GM10248 (cell line): ENCODE measurements around the gene S1PR5.

Experiments used
- CTCF ChIA-PET: fragments of 300-600 bp; sonication (Branson Sonifier 250); formaldehyde crosslinking; extraction: SDS; loops from one replicate; lab custom pipeline; 2021; ENCODE audit warnings: antibody characterized with exemption; lab: Yijun Ruan, JAX
- POLR2A ChIA-PET: fragments of 350-650 bp; sonication (Branson Sonifier 250); formaldehyde crosslinking; extraction: SDS; loops from one replicate; lab custom pipeline; 2020; ENCODE audit warnings: antibody characterized with exemption; lab: Yijun Ruan, JAX
- DNase-seq: peaks from one replicate; pipeline ENCODE4 v3.0.0; 2012; ENCODE audit errors: extremely low spot score
- CTCF ChIP-seq: IDR thresholded peaks from 2 replicates; pipeline ENCODE4 v1.5.1; 2012; ENCODE audit warnings: mild to moderate bottlenecking, low read depth; ENCODE audit errors: extremely low read depth, missing control alignments, control extremely low read depth

Gene S1PR5

GRCh38 chr19:10517760-10518443, 655 bp upstream of the S1PR5 start:
- ChIA-PET CTCF (interaction anchor here (0.8 to 3.6 kb wide), 5 partner anchors 13 to 114 kb away, joined by 3 to 12 read pairs (median 4); partner anchors contain the start of gene CDC37), POLR2A (interaction anchor here (0.5 kb wide), 1 partner anchor 18 kb away, joined by 5 read pairs; no protein-coding TSS in a partner anchor)
- no peak for DNase-seq
- no peak for TF ChIP-seq CTCF

- no peak for DNase-seq
- TF ChIP-seq CTCF = no peak
- CTCF ChIA-PET = interaction anchor here (1.2 to 3.6 kb wide), 4 partner anchors 25 to 113 kb away, joined by 3 to 12 read pairs (median 4); partner anchors contain the start of gene CDC37
- POLR2A ChIA-PET = no interaction called here
Observed at GRCh38 chr19:10516671-10517286, 468 bp downstream of the S1PR5 start.

GRCh38 chr19:10516064-10516385, 1.2 kb downstream of the S1PR5 start:
- ChIA-PET POLR2A (no interaction called here), CTCF (interaction anchor here (3.6 kb wide), 1 partner anchor 26 kb away, joined by 12 read pairs; no protein-coding TSS in a partner anchor)
- TF ChIP-seq CTCF = no peak
- no peak for DNase-seq

- ChIA-PET POLR2A (no interaction called here), CTCF (no interaction called here)
- DNase-seq = no peak
- TF ChIP-seq CTCF = no peak
Observed at GRCh38 chr19:10514211-10515145, 2.8 kb downstream of the S1PR5 start.

GRCh38 chr19:10513223-10513622, 4.0 kb downstream of the S1PR5 start:
- no peak for DNase-seq
- CTCF ChIA-PET = interaction anchor here (1.1 to 2.1 kb wide), 3 partner anchors 9 to 67 kb away, joined by 3 to 4 read pairs (median 3); partner anchors contain the start of gene KEAP1
- no peak for TF ChIP-seq CTCF
- POLR2A ChIA-PET = no interaction called here

- POLR2A ChIA-PET = no interaction called here
- peak; percentile 55 for TF ChIP-seq CTCF
- CTCF ChIA-PET = interaction anchor here (0.7 to 5.2 kb wide), 14 partner anchors 10 to 190 kb away, joined by 3 to 31 read pairs (median 4); partner anchors contain the start of gene QTRT1
- peak; percentile 80 for DNase-seq
Observed at GRCh38 chr19:10510301-10510802, 6.9 kb downstream of the S1PR5 start.
